Natural killer cell (primary cell): ENCODE data around the gene ANKS3. TPM values are rescaled to one million over a fixed set of nuclear protein-coding genes. Genes with fewer than 3 reads are reported as not detected.

Experiments
- ATAC-seq, 3 donors: fragments of 150-1000 bp in 2 of 3; fragments of 200-7000 bp in 1 of 3; cut with Tn5 transposase; 1 replicate in 1 of 3; 2 replicates in 2 of 3; pipeline ENCODE4 v1.10.0; 2021; ENCODE audit warnings: mild to moderate bottlenecking in 2 of 3, moderate library complexity in 2 of 3
- DNase-seq, 2 donors: peaks; one replicate each; pipeline versions ENCODE4 v3.0.0 to v3.0.0-alpha.2; 2013 to 2021; ENCODE audit warnings: mixed read lengths in 1 of 2
- H3K27ac ChIP-seq: one replicate; pipeline ENCODE4 v1.5.1; 2013; ENCODE audit warnings: mild to moderate bottlenecking, low read length
- H3K27me3 ChIP-seq: one replicate; pipeline ENCODE4 v1.6.1; 2013; ENCODE audit warnings: low read length; ENCODE audit not compliant: control insufficient read depth, insufficient read depth
- H3K36me3 ChIP-seq: one replicate; pipeline ENCODE4 v1.6.1; 2013; ENCODE audit warnings: low read length; ENCODE audit not compliant: control insufficient read depth, insufficient read depth
- H3K4me1 ChIP-seq: one replicate; pipeline ENCODE4 v1.6.1; 2013; ENCODE audit warnings: low read length; ENCODE audit not compliant: control insufficient read depth, insufficient read depth
- H3K4me3 ChIP-seq: one replicate; pipeline ENCODE4 v1.5.1; 2013; ENCODE audit warnings: low read length
- H3K9me3 ChIP-seq: one replicate; pipeline ENCODE4 v1.6.1; 2013; ENCODE audit warnings: low read length; ENCODE audit not compliant: control insufficient read depth, insufficient read depth
- H3K27ac Mint-ChIP-seq, 2 donors: one replicate each; pipeline ENCODE4 v1.8.0; 2022; ENCODE audit warnings: mild to moderate bottlenecking in 2 of 2, mixed read lengths in 2 of 2, moderate library complexity in 1 of 2
- H3K27me3 Mint-ChIP-seq, 2 donors: one replicate each; pipeline ENCODE4 v1.8.0; 2022; ENCODE audit warnings: low read depth in 2 of 2, mixed read lengths in 2 of 2
- H3K36me3 Mint-ChIP-seq: one replicate; pipeline ENCODE4 v1.8.0; 2022; ENCODE audit warnings: mixed read lengths
- H3K4me1 Mint-ChIP-seq, 2 donors: one replicate each; pipeline ENCODE4 v1.8.0; 2022; ENCODE audit warnings: mixed read lengths in 2 of 2
- H3K4me3 Mint-ChIP-seq: one replicate; pipeline ENCODE4 v1.8.0; 2022; ENCODE audit warnings: mild to moderate bottlenecking, moderate library complexity, mixed read lengths
- H3K9me3 Mint-ChIP-seq, 2 donors: one replicate each; pipeline ENCODE4 v1.8.0; 2022; ENCODE audit warnings: mixed read lengths in 2 of 2
- CTCF ChIP-seq: fragments of 200-600 bp; IDR thresholded peaks from one replicate; pipeline ENCODE4 v1.8.0; 2022; ENCODE audit warnings: antibody characterized with exemption
- WGBS: methylation state at CpG from one replicate; pipeline ENCODE4 v1.1.7; 2013; ENCODE audit warnings: missing lambda C conversion rate; ENCODE audit not compliant: insufficient coverage; 5-methylcytosine and 5-hydroxymethylcytosine counted together
- intact Hi-C: fragments of 100-400 bp; cut with micrococcal nuclease; formaldehyde crosslinking; loops from one replicate; pipeline ENCODE4 v1.14.2; 2022
- total RNA-seq, 4 donors: library from RNA; stranded (reverse); fragments of 120-200 nt in 1 of 4; gene quantifications; one replicate each; pipeline versions ENCODE4 v1.2.3 to v1.2.4, GENCODE V29; 2013 to 2022

Gene ANKS3
- total RNA-seq, 3 donors from 2014 or later (not counting 1 experiment from before 2014, with no cell fraction given) = 19.7 to 20.8 (median 20.5) TPM

GRCh38 chr16:4682084-4682591, 51.9 kb downstream of the ANKS3 start:
- H3K27me3 ChIP-seq = no peaks in the 10 kb centered on the region
- Mint-ChIP-seq H3K27ac (peak overlapping the region in 1 of 2 donors; percentile 65), H3K36me3 (no peaks in the 10 kb centered on the region), H3K27me3 (no peaks in the 10 kb centered on the region), H3K9me3 (no peaks in the 10 kb centered on the region), H3K4me3 (no peak overlapping the region), H3K4me1 (peaks cover 0 to 18% of the 10 kb centered on the region in 2 donors)
- WGBS = 88% methylated on average over 26 of the region's 26 CpGs
- no peaks in the 10 kb centered on the region for H3K9me3 ChIP-seq
- intact Hi-C loops = no loop called here
- H3K4me1 ChIP-seq = peaks cover 12% of the 10 kb centered on the region
- H3K36me3 ChIP-seq = peaks cover 42% of the 10 kb centered on the region
- H3K27ac ChIP-seq = no peak overlapping the region
- DNase-seq (no peak), ATAC-seq (no peak)
- no peak for TF ChIP-seq CTCF
- H3K4me3 ChIP-seq = no peak overlapping the region

GRCh38 chr16:4681471-4682083, 52.5 kb downstream of the ANKS3 start:
- H3K4me3 ChIP-seq = no peak overlapping the region
- Mint-ChIP-seq H3K27me3 (no peaks in the 10 kb centered on the region), H3K9me3 (no peaks in the 10 kb centered on the region), H3K27ac (peak overlapping the region in 1 of 2 donors; percentile 65), H3K36me3 (no peaks in the 10 kb centered on the region), H3K4me3 (no peak overlapping the region), H3K4me1 (peaks cover 5 to 24% of the 10 kb centered on the region in 2 donors)
- no peak for TF ChIP-seq CTCF
- WGBS = 81% methylated on average over 39 of the region's 39 CpGs
- DNase-seq = peak in 1 of 2 donors; percentile 40
- no peaks in the 10 kb centered on the region for H3K9me3 ChIP-seq
- no peak for ATAC-seq
- intact Hi-C loops = no loop called here
- no peak overlapping the region for H3K27ac ChIP-seq
- H3K27me3 ChIP-seq = no peaks in the 10 kb centered on the region
- peaks cover 17% of the 10 kb centered on the region for H3K4me1 ChIP-seq
- peaks cover 42% of the 10 kb centered on the region for H3K36me3 ChIP-seq

- peaks cover 24% of the 10 kb centered on the region for H3K4me1 ChIP-seq
- H3K9me3 Mint-ChIP-seq = no peaks in the 10 kb centered on the region
- DNase-seq (no peak), ATAC-seq (no peak)
- TF ChIP-seq CTCF = no peak
- H3K4me3 Mint-ChIP-seq = no peak overlapping the region
- 94% methylated on average over 26 of the region's 26 CpGs for WGBS
- H3K36me3 Mint-ChIP-seq = no peaks in the 10 kb centered on the region
- H3K4me3 ChIP-seq = no peak overlapping the region
- intact Hi-C loops = no loop called here
- H3K36me3 ChIP-seq = peaks cover 42% of the 10 kb centered on the region
- no peaks in the 10 kb centered on the region for H3K27me3 Mint-ChIP-seq
- peak overlapping the region; percentile 47 for H3K27ac ChIP-seq
- H3K4me1 Mint-ChIP-seq = peaks cover 12 to 26% of the 10 kb centered on the region in 2 donors
- H3K9me3 ChIP-seq = no peaks in the 10 kb centered on the region
- H3K27ac Mint-ChIP-seq = peak overlapping the region; percentile 29 to 65
- no peaks in the 10 kb centered on the region for H3K27me3 ChIP-seq
Measured at GRCh38 chr16:4680673-4681470, 53.2 kb downstream of the ANKS3 start.
